ENCODE measurements around the gene B4GALNT4.

B4GALNT4 gene

DNA sequence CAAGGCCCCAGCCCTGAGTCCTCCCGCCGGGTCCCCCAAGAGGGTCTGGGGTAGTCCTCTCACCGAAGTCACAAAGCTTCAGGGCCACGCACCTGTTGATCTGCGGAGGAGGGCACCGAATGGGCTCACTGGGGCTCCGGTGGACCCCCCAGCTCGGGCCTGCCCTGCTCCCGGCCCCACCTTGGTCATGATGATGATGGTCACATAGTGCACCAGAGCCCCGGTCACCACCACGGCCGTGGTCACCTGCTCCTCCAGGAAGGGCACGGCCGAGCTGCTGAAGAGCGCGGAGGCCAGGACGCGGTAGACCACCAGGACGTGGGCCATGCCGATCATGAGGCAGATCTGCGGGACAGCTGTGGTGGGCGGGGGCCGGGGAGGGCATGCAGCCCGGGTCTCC lies 59.0 kb downstream of the B4GALNT4 start:
- TF ChIP-seq, protein P1, sequence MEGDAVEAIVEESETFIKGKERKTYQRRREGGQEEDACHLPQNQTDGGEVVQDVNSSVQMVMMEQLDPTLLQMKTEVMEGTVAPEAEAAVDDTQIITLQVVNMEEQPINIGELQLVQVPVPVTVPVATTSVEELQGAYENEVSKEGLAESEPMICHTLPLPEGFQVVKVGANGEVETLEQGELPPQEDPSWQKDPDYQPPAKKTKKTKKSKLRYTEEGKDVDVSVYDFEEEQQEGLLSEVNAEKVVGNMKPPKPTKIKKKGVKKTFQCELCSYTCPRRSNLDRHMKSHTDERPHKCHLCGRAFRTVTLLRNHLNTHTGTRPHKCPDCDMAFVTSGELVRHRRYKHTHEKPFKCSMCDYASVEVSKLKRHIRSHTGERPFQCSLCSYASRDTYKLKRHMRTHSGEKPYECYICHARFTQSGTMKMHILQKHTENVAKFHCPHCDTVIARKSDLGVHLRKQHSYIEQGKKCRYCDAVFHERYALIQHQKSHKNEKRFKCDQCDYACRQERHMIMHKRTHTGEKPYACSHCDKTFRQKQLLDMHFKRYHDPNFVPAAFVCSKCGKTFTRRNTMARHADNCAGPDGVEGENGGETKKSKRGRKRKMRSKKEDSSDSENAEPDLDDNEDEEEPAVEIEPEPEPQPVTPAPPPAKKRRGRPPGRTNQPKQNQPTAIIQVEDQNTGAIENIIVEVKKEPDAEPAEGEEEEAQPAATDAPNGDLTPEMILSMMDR (conservative IDR thresholded peaks at IDR 0.05; ENCODE audit: low read depth, low read length), result no peak
- no peak overlapping the region for H3K4me3 ChIP-seq (ENCODE audit: low read length)
- DNase-seq (ENCODE audit: low read depth), result no peak

DNA sequence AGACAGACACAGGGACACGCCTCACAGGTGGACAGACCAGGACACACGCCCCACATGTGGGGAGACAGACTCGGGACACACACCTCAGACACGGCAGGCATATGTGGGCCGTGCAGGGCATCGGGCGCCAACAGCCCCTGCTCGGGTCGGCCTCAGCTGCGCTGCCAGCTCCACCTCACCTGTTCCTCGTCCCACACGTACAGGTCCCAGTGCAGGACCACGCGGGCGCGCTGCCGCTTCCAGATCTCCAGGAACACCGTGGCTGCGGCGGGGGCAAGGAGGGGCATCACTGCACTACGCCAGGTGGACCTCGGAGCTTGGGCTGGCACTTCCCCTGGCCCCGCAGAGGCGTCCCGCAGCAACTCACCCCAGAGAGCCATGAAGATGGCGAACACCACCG lies 60.1 kb downstream of the B4GALNT4 start:
- no peak overlapping the region for H3K4me3 ChIP-seq (ENCODE audit: low read length)
- TF ChIP-seq, protein P1 (conservative IDR thresholded peaks at IDR 0.05; ENCODE audit: low read depth, low read length), result no peak
- DNase-seq (ENCODE audit: low read depth), result no peak

DNA sequence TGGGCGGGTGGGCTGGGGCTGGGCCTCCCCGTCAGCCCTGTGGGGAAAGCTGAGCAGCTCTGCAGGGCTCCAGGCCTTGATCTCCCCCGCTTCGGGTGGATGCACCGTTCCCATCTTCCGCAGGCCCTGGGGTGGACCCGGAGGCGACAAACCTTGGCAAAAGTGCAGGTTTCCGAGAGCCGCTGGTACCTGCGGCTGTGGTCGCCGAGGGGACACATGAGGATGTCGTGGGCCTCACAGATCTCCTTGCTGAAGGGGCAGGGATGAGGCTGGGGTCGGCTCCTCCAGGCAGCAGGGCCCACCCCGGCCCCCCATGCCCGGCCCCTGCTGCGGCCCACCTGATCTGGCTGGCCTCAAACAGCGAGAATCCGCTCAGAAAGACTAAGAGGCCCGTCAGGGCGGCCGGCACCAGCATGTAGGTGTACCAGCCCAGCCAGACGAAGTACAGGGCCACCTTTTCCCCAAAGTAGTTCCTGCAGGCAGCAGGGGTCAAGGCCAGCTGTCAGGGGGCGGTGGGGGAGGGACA lies 60.7 kb downstream of the B4GALNT4 start:
- DNase-seq (ENCODE audit: low read depth), result no peak
- H3K4me3 ChIP-seq (ENCODE audit: low read length), result no peak overlapping the region
- TF ChIP-seq, protein P1 (conservative IDR thresholded peaks at IDR 0.05; ENCODE audit: low read depth, low read length), result no peak

Data from retinal pigment epithelial cell (primary cell).